Kasumi-1 (cell line): ENCODE measurements around the gene PRADC1.

Experiments used
- DNase-seq, 2 experiments: peaks; one replicate each; lab custom pipeline; 2025; lab: John Stamatoyannopoulos, UW

PRADC1 gene

DNA sequence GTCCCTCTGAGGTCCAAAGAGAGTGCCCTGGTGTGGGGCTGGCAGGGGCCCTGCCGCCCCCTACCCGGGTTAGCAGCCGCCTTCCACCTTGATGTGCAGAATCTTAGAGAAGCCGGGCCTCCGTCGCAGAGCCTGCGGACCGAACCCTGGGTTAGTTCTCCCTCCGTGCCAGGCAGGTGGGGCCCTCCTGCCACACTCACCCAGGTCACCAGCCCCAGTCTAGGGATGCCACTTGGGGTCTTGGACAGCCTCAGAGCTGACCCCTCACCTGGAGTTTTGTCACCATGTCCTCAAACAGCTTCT lies 25.8 kb upstream of the PRADC1 start:
- no peak for DNase-seq

DNA sequence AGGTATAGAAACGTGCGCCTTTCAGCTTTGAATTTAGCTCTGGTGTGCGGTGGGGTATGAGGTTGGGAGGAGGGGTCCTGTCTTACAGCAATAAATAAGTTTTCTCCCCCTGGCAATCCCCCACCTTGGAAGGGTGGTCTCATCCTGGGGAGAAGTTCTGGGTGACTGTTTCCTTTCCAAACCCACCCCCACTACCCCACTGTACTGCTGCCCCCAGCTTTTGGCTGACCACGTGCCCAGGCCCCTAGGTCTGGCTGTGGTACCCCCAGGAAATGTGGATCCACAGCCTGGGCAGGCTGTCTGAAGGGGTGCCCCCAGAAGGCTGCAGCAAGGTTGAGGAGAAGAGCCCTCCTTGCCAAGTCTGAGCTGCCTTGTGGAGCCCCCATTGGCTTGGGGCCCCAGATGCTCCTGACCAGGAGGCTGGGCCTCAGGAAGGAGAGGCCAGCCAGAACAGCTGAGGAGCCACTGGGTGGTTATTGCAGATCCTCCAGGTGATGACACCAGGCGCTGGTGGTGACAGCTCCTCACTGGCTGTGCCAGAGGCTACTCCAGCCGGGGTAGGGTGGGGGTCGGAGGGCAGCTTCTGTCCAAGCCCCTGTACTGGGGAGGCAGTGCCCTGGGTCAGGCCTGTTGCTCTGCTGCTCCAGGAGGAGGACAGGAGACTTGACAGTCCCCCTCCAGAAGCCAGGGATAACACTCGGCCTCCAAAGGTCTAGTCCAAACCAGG lies 25.3 kb upstream of the PRADC1 start:
- DNase-seq = no peak

DNA sequence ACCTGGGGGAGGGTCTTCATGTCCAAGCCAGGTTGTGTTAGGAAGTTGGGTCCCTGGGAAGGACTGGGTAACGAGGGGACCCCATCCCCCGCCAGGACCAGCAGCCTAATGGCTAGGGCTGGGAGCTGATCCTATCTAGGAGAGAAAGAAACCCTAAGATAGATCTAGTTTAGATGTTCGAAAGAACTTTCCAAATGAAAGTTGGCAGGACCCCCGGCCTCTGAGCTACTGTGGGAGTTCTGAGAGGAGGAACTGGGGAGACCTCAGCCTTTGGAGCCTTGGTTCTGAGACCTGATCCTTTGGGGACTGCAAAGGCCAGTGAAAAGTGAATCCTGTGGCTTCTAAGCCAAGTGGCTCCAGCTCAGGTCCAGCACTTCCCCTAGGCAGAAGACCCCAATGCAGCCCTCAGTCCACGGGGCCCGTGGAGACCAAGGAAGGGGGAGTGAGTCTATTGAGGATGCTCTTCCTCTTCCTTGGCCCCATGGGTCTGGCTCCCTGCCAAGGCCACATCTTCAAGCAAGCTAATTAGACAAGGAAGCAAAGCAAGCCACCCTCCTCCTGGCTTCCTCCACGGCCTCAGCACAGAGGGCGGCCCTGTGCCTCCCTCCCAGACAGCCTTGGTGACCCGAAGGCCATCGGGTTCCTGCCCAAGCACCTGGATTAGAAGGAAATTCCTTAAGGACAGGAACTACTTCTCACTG lies 24.5 kb upstream of the PRADC1 start:
- DNase-seq = peak; percentile 68 to 70

DNA sequence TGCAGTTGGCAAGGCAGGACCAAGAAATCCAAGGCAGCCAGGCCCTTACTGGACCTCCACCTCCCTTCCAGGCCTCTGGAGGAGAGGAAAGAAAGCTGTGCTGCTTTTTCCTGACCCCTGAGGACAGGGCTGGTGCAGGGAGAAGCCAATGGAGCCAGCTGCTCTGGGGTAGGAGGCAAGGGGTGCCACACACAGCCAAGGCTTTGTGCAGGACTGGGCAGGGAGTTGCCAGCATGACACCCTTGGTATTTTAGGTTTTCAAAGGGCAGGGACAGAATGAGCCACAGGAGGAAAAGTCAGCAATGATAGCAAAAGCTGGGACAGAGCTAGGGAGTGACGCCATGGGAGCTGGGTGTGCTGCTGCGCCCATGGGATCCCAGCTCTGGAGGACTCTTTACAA lies 24.0 kb upstream of the PRADC1 start:
- no peak for DNase-seq

DNA sequence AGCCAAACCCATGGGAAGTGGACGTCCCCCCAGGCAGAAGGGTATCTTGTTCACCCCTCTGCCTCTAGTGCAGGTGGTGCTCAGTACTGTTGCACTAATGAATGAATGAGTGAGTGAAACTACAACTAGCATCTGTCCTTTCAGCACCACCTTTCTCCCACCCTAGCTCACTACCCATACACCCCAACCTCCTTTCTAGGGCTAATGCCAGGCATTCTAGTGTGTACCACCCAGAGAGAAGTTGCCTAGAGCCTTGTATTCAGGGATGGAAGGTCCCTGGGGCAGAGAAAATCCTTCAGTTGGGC lies 23.5 kb upstream of the PRADC1 start:
- DNase-seq = no peak

DNA sequence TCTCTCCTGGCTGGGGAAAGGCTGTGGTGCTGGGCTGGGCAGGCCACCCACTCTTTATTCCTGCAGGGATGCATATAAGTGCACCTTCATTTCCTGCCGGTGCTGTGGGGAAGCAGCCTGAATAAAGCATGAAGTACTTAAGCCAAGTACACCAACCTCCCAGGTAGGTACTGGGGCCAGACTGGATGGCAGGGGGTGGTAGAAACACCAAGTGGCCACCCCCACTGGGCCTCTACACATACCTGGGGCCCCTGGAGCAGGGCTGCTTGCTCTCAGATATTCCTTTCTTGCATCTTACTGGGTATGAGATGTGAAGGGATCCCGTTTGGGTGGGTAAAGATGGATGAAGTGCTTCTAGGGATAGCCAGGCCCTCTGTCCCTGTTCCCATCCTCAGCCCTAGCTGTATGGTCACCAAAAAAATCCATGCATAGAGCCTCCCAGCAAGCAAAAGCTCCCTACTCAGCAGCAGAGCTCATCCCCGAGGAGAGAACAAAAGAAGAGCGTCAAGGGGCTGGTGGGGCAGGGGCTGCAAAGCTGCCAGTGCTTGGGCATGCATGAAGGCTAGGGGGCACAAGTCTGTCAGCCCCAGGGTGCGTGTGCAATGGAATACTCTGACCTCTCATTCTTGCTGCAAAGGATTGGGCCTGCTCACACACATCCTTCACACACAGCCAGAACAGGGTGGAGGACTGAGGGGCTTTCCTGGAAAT lies 23.0 kb upstream of the PRADC1 start:
- DNase-seq = no peak

DNA sequence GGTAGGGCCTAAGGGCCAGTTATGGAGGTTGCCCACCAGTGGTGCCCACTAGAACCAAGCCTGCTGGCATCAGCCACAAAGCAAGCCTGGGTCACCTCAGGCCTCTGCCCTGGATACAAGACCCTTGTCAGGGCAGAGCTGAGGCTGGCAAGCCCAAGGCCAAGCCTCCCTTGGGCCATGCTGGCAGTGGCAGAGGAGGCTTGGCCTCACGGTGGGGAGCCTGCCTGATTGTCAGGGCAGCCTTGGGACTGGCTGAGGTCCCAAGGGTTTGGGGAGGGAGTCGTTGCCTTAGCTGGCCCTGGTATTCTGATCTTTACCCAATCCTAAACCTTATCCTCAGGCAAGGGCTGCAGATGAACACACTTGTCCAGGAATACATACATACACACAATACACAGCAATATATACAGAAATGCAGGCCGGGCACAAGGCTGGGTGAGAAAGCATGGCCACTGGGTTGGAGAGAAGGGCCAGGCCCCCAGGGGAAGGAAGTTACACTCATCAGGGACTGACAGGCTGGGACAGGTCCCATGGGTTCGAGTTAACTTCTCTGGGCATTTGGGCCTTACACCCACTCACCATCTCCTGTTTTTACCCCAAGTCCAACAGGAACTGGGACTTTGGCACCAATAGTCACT lies 22.1 kb upstream of the PRADC1 start:
- DNase-seq = no peak

DNA sequence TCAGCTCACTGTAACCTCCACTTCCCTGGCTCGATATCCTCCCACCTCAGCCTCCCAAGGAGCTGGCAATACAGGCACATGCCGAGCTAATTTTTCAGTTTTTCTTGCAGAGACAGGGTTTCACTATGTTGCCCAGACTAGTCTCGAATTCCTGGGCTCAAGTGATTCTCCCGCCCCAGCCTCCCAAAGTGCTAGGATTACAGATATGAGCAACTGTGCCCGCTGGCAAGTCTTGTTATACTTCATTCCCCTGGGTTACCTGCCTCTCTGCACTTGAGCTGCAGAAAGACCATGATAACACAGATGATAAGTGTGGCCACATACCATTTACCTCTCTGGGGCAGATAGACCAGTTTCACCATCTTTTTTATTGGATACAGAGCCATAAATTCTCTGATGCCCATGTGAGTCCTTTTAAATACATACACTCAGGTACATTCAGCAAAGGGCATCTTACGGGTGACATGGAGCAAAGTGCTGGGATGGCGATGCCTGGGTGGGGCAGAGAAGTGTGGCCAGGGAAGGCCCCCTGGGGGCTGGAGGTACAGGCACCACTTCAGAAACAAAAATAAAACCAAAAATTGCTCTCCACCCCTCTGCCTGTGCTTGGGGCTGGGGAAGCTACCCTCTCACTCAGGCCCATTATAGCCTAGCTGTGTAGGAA lies 21.4 kb upstream of the PRADC1 start:
- no peak for DNase-seq

DNA sequence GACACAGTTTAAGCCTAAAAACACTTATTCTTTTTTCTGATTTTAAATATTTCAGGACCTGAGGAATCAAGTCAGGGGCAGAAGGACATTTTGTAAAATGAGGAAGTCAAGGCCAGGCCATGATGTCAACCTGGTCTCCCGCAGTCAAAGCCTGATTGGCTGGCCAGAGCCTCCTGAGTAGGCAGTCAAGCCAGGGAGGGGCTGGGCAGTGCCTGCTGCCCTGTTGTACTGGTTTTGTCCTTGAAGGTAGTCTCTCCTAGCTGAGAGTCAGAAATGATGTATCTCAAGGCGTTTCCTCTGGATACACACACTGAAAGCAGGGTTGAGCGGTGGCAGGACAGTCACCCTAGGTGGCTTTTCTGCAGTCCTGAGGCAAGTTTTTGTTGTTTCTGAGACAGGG lies 20.9 kb upstream of the PRADC1 start:
- DNase-seq = peak; percentile 20 to 37

DNA sequence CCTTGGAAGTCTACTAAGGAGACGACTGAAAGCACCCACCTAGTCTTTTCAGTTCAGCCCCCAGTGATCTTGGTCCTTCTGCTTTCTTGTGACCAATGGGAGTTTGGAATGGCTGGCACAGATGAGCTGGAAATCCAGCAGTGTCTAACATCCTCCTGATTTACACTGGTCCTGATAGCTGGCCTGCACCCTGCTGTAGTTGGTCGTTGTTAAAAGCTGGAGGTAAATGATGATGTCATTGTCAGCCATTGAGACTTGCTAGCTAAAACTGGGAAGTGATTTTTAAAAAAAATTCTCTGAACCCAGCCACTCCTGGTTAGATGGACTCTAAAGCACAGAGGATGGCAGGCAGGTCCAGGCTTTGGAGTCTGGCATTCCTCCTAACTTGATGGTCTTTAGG lies 20.4 kb upstream of the PRADC1 start:
- no peak for DNase-seq

DNA sequence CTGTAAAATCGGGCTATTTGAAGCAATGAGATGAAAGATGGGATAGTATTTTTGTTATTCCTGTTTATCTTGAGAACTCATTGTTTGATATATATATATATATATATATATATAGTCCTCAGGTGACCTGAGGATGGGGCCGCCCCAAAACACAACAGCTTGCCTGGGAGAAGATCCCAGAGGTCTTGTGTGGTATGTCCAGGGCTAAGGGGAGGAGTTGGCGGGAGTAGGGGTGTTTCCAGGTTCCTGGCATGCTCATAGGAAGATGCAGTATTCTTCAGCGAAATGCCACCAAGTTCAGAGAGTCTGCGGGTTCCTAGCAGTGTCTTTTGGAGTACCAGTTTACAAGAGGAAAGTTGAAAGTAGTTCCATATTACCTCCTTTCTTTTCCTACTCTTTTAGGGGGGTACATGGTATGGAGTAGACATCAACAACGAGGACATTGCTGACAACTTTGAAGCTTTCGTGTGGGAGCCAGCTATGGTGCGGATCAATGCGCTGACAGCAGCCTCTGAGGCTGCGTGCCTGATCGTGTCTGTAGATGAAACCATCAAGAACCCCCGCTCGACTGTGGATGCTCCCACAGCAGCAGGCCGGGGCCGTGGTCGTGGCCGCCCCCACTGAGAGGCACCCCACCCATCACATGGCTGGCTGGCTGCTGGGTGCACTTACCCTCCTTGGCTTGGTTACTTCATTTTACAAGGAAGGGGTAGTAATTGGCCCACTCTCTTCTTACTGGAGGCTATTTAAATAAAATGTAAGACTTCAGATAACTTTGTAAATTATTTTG lies 19.4 kb upstream of the PRADC1 start:
- DNase-seq = no peak

DNA sequence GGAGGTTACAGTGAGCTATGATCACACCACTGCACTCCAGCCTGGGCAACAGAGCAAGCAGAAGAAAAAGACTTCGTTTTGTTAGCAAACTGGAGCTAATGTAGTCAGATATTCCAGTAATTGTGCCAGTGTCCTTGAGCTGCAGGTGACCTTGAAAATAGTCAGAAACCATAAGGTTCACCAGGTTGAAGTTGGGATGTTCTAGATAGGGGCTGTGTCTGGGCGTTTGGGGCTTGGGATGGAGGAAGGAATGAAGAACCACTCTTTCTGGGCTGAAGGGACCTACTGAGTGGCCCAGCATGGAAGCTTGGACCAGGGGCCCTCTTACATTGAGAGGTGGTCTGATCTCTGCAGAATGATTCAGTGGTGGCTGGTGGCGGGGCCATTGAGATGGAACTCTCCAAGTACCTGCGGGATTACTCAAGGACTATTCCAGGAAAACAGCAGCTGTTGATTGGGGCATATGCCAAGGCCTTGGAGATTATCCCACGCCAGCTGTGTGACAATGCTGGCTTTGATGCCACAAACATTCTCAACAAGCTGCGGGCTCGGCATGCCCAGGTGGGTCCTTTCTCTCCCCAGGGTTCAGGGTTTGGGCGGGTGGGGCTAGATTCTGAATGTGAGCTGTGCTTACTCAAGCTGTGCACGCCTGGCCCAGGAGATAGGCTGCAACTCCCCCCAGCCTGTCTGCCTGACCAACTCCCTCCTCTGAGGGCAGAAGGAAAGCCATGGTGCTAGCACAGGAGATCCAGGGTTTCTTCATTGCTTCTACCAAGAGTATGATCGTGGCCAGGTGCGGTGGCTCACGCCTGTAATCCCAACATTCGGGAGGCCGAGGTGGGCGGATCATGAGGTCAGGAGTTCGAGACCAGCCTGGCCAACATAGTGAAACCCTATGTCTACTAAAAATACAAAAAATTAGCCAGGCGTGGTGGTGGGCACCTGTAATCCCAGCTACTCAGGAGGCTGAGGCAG lies 18.1 kb upstream of the PRADC1 start:
- no peak for DNase-seq

DNA sequence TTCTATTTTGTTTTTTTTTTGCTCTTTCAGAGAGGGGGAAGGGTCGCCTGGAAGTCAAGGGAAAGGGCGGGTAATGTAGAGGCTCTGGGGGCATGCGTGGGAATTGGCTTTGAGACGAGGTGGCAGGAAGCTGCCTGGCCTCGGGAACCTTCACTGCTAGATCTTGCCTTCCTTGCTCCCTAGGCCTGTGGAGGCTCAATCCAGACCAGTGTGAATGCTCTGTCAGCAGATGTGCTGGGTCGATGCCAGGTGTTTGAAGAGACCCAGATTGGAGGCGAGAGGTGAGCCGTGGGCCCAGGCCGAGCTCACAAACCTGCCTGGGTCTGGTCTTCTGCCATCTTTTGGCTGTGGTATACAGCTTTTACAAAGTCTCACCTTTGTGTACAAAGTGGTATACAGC lies 16.6 kb upstream of the PRADC1 start:
- DNase-seq = no peak

DNA sequence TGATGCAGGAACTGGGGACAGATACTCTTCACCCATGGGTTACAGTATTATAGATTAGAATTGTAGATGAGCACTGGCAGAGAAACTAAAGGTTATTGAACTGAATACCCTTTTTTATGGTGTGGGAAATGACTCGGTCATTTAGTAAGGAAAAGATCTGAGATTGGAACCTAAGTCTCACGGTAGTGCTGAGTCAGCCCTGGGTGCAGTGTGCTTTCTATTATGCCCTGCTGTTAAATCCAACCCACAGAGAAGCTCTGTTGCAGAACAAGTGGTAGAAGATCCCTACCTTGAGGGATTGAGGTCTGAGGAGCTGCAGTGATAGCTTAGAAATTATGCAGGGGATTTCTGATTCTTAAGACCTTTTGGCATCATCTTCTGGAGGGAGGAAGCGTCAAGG lies 13.8 kb upstream of the PRADC1 start:
- no peak for DNase-seq

DNA sequence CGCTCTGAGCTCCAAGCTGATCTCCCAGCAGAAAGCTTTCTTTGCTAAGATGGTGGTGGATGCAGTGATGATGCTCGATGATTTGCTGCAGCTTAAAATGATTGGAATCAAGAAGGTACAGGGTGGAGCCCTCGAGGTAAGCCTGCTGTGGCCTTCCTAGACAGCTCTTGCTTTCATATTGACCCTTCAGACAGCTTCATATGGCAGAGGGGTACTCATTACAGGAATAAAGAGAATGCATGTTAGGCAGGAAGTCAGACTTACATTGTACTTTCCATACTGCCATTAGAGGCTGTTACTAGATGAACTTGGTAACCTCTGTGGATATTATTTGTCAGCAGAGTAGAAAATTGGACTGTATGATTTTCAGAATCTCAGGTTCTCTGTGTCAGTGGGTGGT lies 11.5 kb upstream of the PRADC1 start:
- no peak for DNase-seq

DNA sequence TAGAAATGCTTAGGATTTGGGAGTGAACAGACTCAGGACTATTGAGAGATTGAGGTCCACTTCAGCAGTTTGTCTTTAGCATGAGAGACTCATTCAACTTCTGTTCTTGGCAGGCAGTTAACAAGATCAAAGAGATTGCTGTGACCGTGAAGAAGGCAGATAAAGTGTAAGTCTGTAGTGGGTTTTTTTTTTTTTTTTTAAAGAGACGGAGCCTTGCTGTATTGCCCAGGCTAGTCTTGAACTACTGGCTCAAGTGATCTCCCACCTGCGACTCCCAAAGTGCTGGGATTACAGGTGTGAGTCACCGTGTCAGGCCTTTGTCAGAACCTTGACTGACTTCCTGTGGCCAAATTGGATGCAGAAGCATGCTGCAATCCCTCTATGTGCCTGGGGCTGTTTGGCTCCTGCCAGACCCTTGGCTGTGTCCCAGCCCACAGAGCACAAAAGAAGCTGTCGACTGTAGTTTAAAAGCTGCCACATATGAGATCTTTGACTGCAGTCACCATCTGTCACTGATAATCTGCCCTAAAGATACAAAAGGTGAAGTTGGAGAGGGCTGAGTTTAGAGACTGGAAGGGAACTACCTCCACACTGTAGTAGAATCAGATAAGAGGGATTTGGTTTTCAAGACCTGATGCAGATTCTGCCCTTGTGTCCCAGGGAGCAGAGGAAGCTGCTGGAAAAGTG lies 11.0 kb upstream of the PRADC1 start:
- no peak for DNase-seq

DNA sequence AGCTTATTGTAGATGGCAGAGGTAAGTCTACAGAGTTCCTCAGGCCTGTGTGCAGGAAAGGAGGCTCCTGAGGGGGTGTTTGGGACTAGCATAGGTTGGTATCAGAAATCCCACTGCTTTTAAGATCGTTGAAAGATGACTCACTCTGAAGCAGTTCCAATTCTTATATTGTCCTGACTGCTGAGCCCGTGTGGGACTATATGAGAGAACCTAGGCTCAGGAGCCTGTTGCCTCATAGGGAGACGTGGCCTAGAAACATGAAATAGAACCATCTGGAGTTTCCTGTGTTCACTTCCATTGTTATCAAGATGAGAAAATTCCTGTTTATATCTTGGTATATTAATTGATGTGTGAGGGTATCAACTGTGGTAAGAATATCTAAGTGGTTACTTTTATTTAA lies 6.7 kb upstream of the PRADC1 start:
- DNase-seq = no peak

DNA sequence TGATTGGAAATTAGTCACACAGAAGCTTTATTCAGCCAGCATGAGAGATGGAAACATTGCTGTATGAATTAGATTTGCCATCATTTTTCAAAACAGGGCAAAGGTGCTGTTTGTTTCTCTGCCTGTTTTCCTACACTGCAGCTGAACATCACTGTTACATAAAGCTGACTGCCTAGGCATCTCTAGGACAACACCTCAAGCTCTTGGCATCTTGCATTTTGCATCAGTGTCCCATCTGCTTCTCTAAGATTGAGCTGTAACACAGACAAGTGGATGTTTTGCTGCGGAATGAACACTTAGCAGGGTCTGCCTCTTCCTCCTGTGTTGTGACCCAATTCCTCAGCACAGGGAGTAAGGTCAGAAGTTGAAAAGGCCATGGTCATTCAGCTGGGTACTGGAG lies 5.9 kb upstream of the PRADC1 start:
- DNase-seq = no peak

DNA sequence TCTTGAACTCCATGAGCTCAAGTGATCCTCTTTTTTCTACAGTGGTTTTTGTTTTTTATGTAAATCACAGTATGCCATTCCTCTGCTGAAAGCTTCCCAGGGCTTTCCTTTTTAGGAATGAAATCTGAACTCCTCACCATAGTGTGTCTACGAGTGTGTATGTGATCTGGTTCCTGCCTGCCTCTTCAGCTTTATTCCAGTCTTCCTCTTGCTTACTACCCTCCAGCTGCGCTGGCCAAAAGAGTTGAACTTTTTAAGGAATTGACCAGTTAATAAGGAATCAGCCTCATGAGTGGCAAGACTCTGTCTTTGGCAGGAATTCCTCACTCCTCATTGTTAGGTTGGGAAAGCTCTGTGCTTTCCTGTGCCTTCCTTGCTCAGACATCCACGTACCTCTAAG lies 5.1 kb upstream of the PRADC1 start:
- no peak for DNase-seq

DNA sequence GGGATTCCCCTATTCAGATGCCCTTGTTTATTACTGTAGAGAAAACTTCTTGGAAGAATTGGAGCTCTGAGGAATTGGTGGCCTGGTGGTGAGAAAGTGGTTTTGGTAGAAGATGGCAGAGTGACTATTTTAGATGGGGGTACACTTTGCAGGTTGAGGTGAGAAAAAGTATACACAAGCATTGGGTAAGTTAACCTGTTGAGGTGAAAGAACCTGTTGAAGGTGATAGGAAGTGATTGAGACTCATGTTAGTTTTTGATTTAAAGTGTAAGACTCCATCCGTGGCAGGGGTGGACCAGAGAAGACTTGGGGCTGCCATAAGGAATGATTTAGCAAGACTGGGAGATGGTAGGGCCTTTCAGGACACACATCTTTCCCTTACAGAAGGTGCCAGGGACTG lies 4.1 kb upstream of the PRADC1 start:
- DNase-seq = no peak
